HG03159 (cell line): ENCODE results near the gene DIPK1A.
"Not testable (repeated sequence)": the region's sequence is repeated elsewhere in the genome, so short reads cannot be mapped to it uniquely, and the experiment has no call there.

ENCODE experiments used
- ATAC-seq: cut with Tn5 transposase; IDR thresholded peaks from one replicate; pipeline ENCODE4 v1.9.1; 2021; ENCODE audit warnings: mild to moderate bottlenecking, moderate library complexity; ENCODE audit not compliant: unreplicated experiment

Gene DIPK1A

GRCh38 chr1:92922356-92923035, 38.8 kb downstream of the DIPK1A start:
- no peak for ATAC-seq

- ATAC-seq = no peak
Measured at GRCh38 chr1:92921031-92922023, 39.9 kb downstream of the DIPK1A start.

GRCh38 chr1:92916899-92917298, 44.4 kb downstream of the DIPK1A start:
- no peak for ATAC-seq

GRCh38 chr1:92915547-92915946, 45.7 kb downstream of the DIPK1A start:
- ATAC-seq = no peak

- no peak for ATAC-seq
Measured at GRCh38 chr1:92913093-92913819, 48.0 kb downstream of the DIPK1A start.

GRCh38 chr1:92910081-92910480, 51.2 kb downstream of the DIPK1A start:
- no peak for ATAC-seq

- ATAC-seq = no peak
Measured at GRCh38 chr1:92909321-92909720, 51.9 kb downstream of the DIPK1A start.

GRCh38 chr1:92907949-92908684, 53.1 kb downstream of the DIPK1A start:
- no peak for ATAC-seq

- no peak for ATAC-seq
Measured at GRCh38 chr1:92903765-92904164, 57.5 kb downstream of the DIPK1A start.

GRCh38 chr1:92902406-92902744, 58.9 kb downstream of the DIPK1A start:
- ATAC-seq = no peak

- no peak for ATAC-seq
Measured at GRCh38 chr1:92901699-92902405, 59.4 kb downstream of the DIPK1A start.

- no peak for ATAC-seq
Measured at GRCh38 chr1:92901126-92901525, 60.1 kb downstream of the DIPK1A start.

- ATAC-seq = no peak
Measured at GRCh38 chr1:92900539-92900938, 60.7 kb downstream of the DIPK1A start.

GRCh38 chr1:92899780-92900179, 61.5 kb downstream of the DIPK1A start:
- ATAC-seq = no peak

- ATAC-seq = not testable (repeated sequence)
Measured at GRCh38 chr1:92898053-92898452, 63.2 kb downstream of the DIPK1A start.

GRCh38 chr1:92887465-92887864, 73.8 kb downstream of the DIPK1A start:
- no peak for ATAC-seq

- no peak for ATAC-seq
Measured at GRCh38 chr1:92886886-92887419, 74.3 kb downstream of the DIPK1A start.

GRCh38 chr1:92884195-92884594, 77.1 kb downstream of the DIPK1A start:
- ATAC-seq = no peak

GRCh38 chr1:92883297-92883696, 78.0 kb downstream of the DIPK1A start:
- ATAC-seq = no peak

- ATAC-seq = no peak
Measured at GRCh38 chr1:92882819-92883218, 78.4 kb downstream of the DIPK1A start.
